Neuronal stem cell (in vitro differentiated cells): Measurements from ENCODE around the gene FAM131B.

Experiments
- DNase-seq: peaks from one replicate; pipeline ENCODE4 v3.0.0-alpha.2; 2013; ENCODE audit warnings: low spot score
- H2AFZ ChIP-seq: one replicate; pipeline ENCODE4 v1.6.1; 2013; ENCODE audit warnings: mild to moderate bottlenecking, low read length, inconsistent platforms
- H2AK5ac ChIP-seq: 2 replicates; pipeline ENCODE4 v1.6.1; 2013; ENCODE audit warnings: low read depth, mild to moderate bottlenecking, inconsistent platforms, low read length, moderate library complexity, mixed read lengths
- H2BK120ac ChIP-seq: 2 replicates; pipeline ENCODE4 v1.6.1; 2013; ENCODE audit warnings: low read depth, mild to moderate bottlenecking, inconsistent platforms, low read length, moderate library complexity, mixed read lengths
- H2BK12ac ChIP-seq: one replicate; pipeline ENCODE4 v1.6.1; 2013; ENCODE audit warnings: low read length, inconsistent platforms
- H2BK15ac ChIP-seq: 2 replicates; pipeline ENCODE4 v1.6.1; 2013; ENCODE audit warnings: mild to moderate bottlenecking, low read length, inconsistent platforms, mixed read lengths
- H2BK5ac ChIP-seq: one replicate; pipeline ENCODE4 v1.6.1; 2013; ENCODE audit warnings: inconsistent platforms, mild to moderate bottlenecking, low read length, moderate library complexity
- H3K14ac ChIP-seq: one replicate; pipeline ENCODE4 v1.6.1; 2013; ENCODE audit warnings: low read length, inconsistent platforms
- H3K18ac ChIP-seq: 2 replicates; pipeline ENCODE4 v1.6.1; 2013; ENCODE audit warnings: low read length, inconsistent platforms
- H3K23ac ChIP-seq: 2 replicates; pipeline ENCODE4 v1.6.1; 2013; ENCODE audit warnings: low read depth, mild to moderate bottlenecking, mixed read lengths, low read length, inconsistent platforms; ENCODE audit not compliant: poor library complexity
- H3K27ac ChIP-seq: replicated peaks from 3 replicates; pipeline ENCODE4 v1.5.1; 2013; ENCODE audit warnings: low read length, inconsistent platforms
- H3K27me3 ChIP-seq, 3 experiments: 2 replicates each; pipeline ENCODE4 v1.6.1; 2013; ENCODE audit warnings: low read length in 3 of 3, mild to moderate bottlenecking in 2 of 3, inconsistent platforms in 1 of 3, low read depth in 1 of 3, mixed read lengths in 1 of 3, moderate library complexity in 1 of 3; ENCODE audit not compliant: control insufficient read depth in 3 of 3, insufficient read depth in 3 of 3
- H3K36me3 ChIP-seq, 2 donors: replicated peaks in 1 of 2; 2 replicates each; pipeline ENCODE4 v1.6.1; 2013; ENCODE audit warnings: low read length in 2 of 2; ENCODE audit not compliant: control insufficient read depth in 2 of 2, insufficient read depth in 2 of 2
- H3K4ac ChIP-seq: 2 replicates; pipeline ENCODE4 v1.6.1; 2013; ENCODE audit warnings: inconsistent platforms, mild to moderate bottlenecking, low read length, moderate library complexity
- H3K4me1 ChIP-seq, 2 donors: 1 replicate in 1 of 2; 2 replicates in 1 of 2; pipeline ENCODE4 v1.6.1; 2013; ENCODE audit warnings: low read length in 2 of 2, low read depth in 1 of 2; ENCODE audit not compliant: control insufficient read depth in 2 of 2, insufficient read depth in 1 of 2
- H3K4me2 ChIP-seq: one replicate; pipeline ENCODE4 v1.6.1; 2013; ENCODE audit warnings: mild to moderate bottlenecking, low read length, inconsistent platforms; ENCODE audit not compliant: insufficient read depth, poor library complexity, severe bottlenecking
- H3K4me3 ChIP-seq, 2 donors: 2 replicates each; pipeline ENCODE4 v1.5.1; 2013; ENCODE audit warnings: low read length in 2 of 2, mild to moderate bottlenecking in 2 of 2, inconsistent platforms in 1 of 2, moderate library complexity in 1 of 2
- H3K79me1 ChIP-seq: one replicate; pipeline ENCODE4 v1.6.1; 2013; ENCODE audit warnings: low read depth, mild to moderate bottlenecking, inconsistent platforms, low read length, moderate library complexity
- H3K9ac ChIP-seq: one replicate; pipeline ENCODE4 v1.6.1; 2013; ENCODE audit warnings: mild to moderate bottlenecking, low read depth, low read length, inconsistent platforms; ENCODE audit not compliant: poor library complexity
- H3K9me3 ChIP-seq, 2 donors: replicated peaks in 1 of 2; 2 replicates each; pipeline versions ENCODE3 to v1.6.1; 2013; ENCODE audit warnings: low read length in 2 of 2, mild to moderate bottlenecking in 2 of 2, inconsistent platforms in 1 of 2, low read depth in 1 of 2, mixed read lengths in 1 of 2, moderate library complexity in 1 of 2; ENCODE audit not compliant: control insufficient read depth in 2 of 2, insufficient read depth in 1 of 2
- H4K8ac ChIP-seq: one replicate; pipeline ENCODE4 v1.6.1; 2013; ENCODE audit warnings: low read depth, mild to moderate bottlenecking, inconsistent platforms, low read length, moderate library complexity
- H4K91ac ChIP-seq: one replicate; pipeline ENCODE4 v1.6.1; 2013; ENCODE audit warnings: low read length, low read depth, mild to moderate bottlenecking, inconsistent platforms; ENCODE audit not compliant: poor library complexity
- WGBS, 2 donors: extraction: QIAGEN DNeasy Blood & Tissue Kit; methylation state at CpG; one replicate each; pipeline ENCODE4 v1.1.7; 2013; ENCODE audit warnings: missing lambda C conversion rate in 2 of 2, mixed read lengths in 1 of 2; ENCODE audit not compliant: insufficient read length in 2 of 2, insufficient replicate concordance in 1 of 2; ENCODE audit errors: extremely low coverage in 2 of 2; 5-methylcytosine and 5-hydroxymethylcytosine counted together

Gene FAM131B

DNA sequence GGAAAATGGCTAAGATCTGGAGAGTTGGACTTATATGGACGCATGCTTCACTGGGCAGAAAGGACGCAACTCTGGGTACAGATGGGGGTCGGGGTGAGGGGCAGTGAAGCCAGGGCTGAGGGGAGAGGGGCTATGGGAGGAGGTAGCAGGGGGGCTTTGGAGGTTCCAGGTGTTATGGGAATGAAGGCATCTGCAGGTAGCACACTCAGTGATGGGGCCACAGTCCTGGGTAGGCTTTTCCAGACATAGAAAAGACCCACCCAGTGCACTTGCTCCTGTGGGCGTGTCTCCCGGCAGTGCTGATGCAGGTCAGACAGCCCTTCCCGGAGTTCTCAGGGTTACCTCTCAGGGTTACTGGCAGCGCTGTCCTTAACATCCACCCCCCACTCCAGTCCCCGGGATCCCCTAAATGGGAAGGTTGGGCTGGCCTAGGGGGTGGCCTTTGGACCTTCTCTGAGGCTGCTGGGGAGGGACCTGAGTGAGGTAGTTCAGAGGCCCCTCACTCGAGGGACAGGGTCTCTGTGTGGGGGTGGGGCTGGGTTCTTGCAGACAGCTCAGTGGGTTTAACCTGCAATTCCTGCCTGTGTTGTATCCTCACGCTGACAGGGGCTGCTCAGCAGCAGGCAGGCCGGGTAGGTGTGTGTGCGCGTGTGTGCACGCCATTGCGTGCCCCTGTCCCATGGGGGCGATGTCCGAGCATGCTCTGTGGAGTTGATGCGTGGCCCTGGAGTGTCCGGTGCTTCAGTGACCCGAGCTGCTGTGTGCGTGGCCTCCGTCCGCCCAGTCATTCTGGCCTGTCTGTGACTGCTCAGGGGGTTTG is 24.9 kb upstream of the FAM131B start:
- Histone ChIP-seq H3K14ac (no peak overlapping the region), H2BK12ac (no peak overlapping the region), H3K27me3 (no peaks in the 10 kb centered on the region), H2BK120ac (no peak overlapping the region), H3K27ac (no peak overlapping the region), H3K4me1 (peaks cover 2 to 13% of the 10 kb centered on the region in 2 donors), H2AK5ac (no peak overlapping the region), H3K36me3 (peaks cover 48 to 89% of the 10 kb centered on the region in 2 donors), H4K8ac (no peak overlapping the region), H2BK5ac (no peak overlapping the region), H2AFZ (no peak overlapping the region), H3K79me1 (peaks cover 8% of the 10 kb centered on the region), H3K9ac (peak overlapping the region; percentile 54), H4K91ac (no peak overlapping the region), H3K4ac (no peak overlapping the region), H3K18ac (no peak overlapping the region), H3K23ac (peak overlapping the region; percentile 90), H3K4me2 (no peak overlapping the region), H3K4me3 (no peak overlapping the region), H2BK15ac (no peak overlapping the region), H3K9me3 (peaks cover 0 to 2% of the 10 kb centered on the region in 2 donors)
- WGBS, 2 donors, result no CpG with 5 or more reads among the region's 23 CpGs
- no peak for DNase-seq

DNA sequence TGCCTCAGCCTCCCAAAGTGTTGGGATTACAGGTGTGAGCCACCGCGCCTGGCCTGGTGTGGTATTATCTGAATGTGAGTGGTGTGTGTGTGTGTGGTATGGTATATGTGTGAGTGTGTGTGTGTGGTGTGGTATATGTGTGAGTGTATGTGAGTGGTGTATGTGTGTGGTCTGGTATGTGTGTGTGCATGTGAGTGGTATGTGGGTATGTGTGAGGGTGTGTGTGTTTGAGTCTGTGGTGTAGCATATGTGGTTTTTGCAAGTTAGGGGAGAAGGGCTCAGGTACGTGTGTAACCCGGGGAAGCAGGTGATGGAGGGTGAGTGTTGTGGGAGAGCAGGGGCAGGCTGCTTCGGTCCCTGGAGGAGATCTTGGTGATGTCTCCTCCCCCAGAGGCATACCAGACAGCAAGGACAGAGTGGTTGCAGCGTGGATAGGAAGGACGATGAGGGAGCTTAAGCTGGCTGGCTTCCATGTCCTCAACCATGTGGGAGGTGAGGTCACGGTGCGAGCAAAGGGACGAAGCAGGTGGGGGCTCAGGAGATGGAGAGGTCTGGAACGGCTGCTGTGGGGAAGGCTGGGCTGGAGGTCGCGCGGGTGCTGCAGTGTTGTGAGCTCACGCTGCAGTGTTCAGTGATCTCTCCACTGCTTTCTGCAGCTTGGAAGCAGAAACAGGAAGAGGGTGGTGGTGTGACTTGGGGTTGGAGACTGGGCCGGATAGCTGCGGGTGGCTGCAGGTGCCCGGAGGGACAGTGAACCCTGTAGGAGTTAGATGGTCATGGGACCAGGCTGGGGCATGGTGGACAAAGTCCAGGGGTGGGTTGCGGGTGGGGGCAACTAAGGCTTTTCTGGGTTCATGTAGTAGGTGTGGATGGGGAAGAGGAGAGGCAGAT is 23.6 kb upstream of the FAM131B start:
- DNase-seq, result no peak
- Histone ChIP-seq H4K91ac (no peak overlapping the region), H3K14ac (no peak overlapping the region), H3K4me2 (no peak overlapping the region), H3K4me3 (peak overlapping the region in 1 of 2 donors; percentile 7), H2BK12ac (no peak overlapping the region), H2BK5ac (no peak overlapping the region), H3K79me1 (peaks cover 8% of the 10 kb centered on the region), H2BK15ac (no peak overlapping the region), H2BK120ac (no peak overlapping the region), H3K4ac (no peak overlapping the region), H3K9ac (no peak overlapping the region), H3K23ac (no peak overlapping the region), H3K36me3 (peaks cover 39 to 78% of the 10 kb centered on the region in 2 donors), H4K8ac (no peak overlapping the region), H3K27me3 (no peaks in the 10 kb centered on the region), H3K27ac (no peak overlapping the region), H3K18ac (no peak overlapping the region), H2AFZ (no peak overlapping the region), H3K4me1 (peaks cover 5 to 14% of the 10 kb centered on the region in 2 donors), H2AK5ac (no peak overlapping the region), H3K9me3 (peaks cover 0 to 2% of the 10 kb centered on the region in 2 donors)
- no CpG with 5 or more reads among the region's 19 CpGs for WGBS, 2 donors

DNA sequence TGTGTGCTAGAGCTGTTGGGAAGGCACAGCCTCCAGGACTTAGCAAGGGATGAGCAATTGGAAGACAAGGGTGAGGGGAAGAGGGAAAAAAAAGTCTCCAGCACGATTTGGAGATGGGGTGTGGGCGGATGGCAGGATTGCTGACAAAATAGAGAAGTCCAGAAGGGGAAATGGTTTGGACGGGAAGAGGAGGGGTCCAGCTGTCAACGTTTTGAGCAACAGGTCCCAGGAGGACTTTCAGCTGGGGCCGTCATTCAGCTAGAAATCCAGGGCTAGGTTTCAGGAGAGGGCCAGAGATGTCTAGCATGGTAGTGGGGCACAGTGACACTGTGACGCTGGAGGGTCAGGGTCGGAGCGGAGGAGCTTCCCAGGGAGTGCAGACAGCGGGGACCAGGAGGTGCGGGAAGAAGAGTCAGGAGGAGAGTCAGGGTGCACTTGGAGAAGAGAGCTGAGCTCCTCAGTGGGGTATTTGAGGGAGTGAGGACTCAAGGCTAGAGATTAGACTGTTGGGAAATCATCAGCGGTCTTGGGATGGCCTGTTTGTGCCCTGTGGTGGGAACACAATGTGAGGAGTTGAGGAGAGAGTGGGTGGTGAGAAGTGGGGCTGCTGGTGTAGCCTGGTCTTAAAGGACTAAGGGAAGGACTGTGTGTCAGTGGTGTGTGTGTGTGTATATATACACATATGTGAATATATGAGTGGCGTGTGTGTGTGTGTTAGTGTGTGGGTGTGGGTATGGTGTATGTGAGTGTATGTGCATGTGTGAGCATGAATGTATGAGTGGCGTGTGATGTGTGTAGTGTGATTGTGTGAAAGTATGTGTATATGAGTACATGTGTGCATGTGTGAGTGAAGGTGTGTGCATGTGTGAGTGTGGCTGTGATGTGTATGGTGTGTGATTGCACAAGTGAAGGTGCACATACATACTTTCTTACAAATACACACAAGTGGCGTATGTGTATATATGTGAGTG is 22.4 kb upstream of the FAM131B start:
- H3K4me1 ChIP-seq, result peaks cover 5 to 14% of the 10 kb centered on the region in 2 donors
- no peak overlapping the region for H4K91ac ChIP-seq
- H3K4me2 ChIP-seq, result no peak overlapping the region
- no peak overlapping the region for H2BK15ac ChIP-seq
- H2AFZ ChIP-seq, result no peak overlapping the region
- H3K23ac ChIP-seq, result no peak overlapping the region
- H3K18ac ChIP-seq, result no peak overlapping the region
- no peak overlapping the region for H3K27ac ChIP-seq
- no peak for DNase-seq
- H3K36me3 ChIP-seq, result peaks cover 31 to 66% of the 10 kb centered on the region in 2 donors
- WGBS, 2 donors, result 100% methylated on average over 1 to 2 of the region's 14 CpGs
- no peak overlapping the region for H3K9ac ChIP-seq
- no peak overlapping the region for H2AK5ac ChIP-seq
- H2BK5ac ChIP-seq, result no peak overlapping the region
- H2BK12ac ChIP-seq, result no peak overlapping the region
- H3K27me3 ChIP-seq, result no peaks in the 10 kb centered on the region
- peaks cover 8% of the 10 kb centered on the region for H3K79me1 ChIP-seq
- peaks cover 0 to 2% of the 10 kb centered on the region in 2 donors for H3K9me3 ChIP-seq
- H3K4me3 ChIP-seq, result peak overlapping the region in 1 of 2 donors; percentile 3
- H3K14ac ChIP-seq, result no peak overlapping the region
- H2BK120ac ChIP-seq, result no peak overlapping the region
- H4K8ac ChIP-seq, result no peak overlapping the region
- no peak overlapping the region for H3K4ac ChIP-seq
